HG02623 (cell line): ENCODE results near the gene SSTR3.
A peak's percentile ranks its signal among the peaks of the same experiment; 100 is the strongest.
"Not testable (repeated sequence)": the region's sequence is repeated elsewhere in the genome, so short reads cannot be mapped to it uniquely, and the experiment has no call there.

Experiments used
- ATAC-seq: cut with Tn5 transposase; IDR thresholded peaks from one replicate; pipeline ENCODE4 v1.9.1; 2021; ENCODE audit warnings: moderate library complexity; ENCODE audit not compliant: unreplicated experiment

Gene SSTR3

GRCh38 chr22:37212174-37212906 is at the start of gene SSTR3:
Gene SSTR3 (minus strand): TSS chr22:37212477. CDS start chr22:37207803, 4,674 bp downstream.
- ATAC-seq = no peak

- ATAC-seq = no peak
Measured at GRCh38 chr22:37260901-37261336, 48.6 kb upstream of the SSTR3 start.

GRCh38 chr22:37260155-37260795 is 48.0 kb upstream of the SSTR3 start:
- no peak for ATAC-seq

- no peak for ATAC-seq
Measured at GRCh38 chr22:37259540-37260029, 47.3 kb upstream of the SSTR3 start.

- no peak for ATAC-seq
Measured at GRCh38 chr22:37258753-37259401, 46.6 kb upstream of the SSTR3 start.

GRCh38 chr22:37258005-37258752 is 45.9 kb upstream of the SSTR3 start:
- no peak for ATAC-seq

- ATAC-seq = no peak
Measured at GRCh38 chr22:37256075-37256726, 43.9 kb upstream of the SSTR3 start.

GRCh38 chr22:37255558-37256006 is 43.3 kb upstream of the SSTR3 start:
- ATAC-seq = no peak

- no peak for ATAC-seq
Measured at GRCh38 chr22:37254867-37255233, 42.6 kb upstream of the SSTR3 start.

GRCh38 chr22:37254209-37254866 is 42.1 kb upstream of the SSTR3 start:
- no peak for ATAC-seq

GRCh38 chr22:37253126-37253660 is 40.9 kb upstream of the SSTR3 start:
- ATAC-seq = no peak

- ATAC-seq = not testable (repeated sequence)
Measured at GRCh38 chr22:37251836-37252235, 39.6 kb upstream of the SSTR3 start.

- no peak for ATAC-seq
Measured at GRCh38 chr22:37249986-37250385, 37.7 kb upstream of the SSTR3 start.

GRCh38 chr22:37248251-37248650 is 36.0 kb upstream of the SSTR3 start:
- ATAC-seq = no peak

- ATAC-seq = no peak
Measured at GRCh38 chr22:37245740-37246139, 33.5 kb upstream of the SSTR3 start.

- peak; percentile 31 for ATAC-seq
Measured at GRCh38 chr22:37244922-37245722, 32.8 kb upstream of the SSTR3 start.

- peak; percentile 41 for ATAC-seq
Measured at GRCh38 chr22:37244114-37244921, 32.0 kb upstream of the SSTR3 start, which contains the start of gene RAC2. Gene RAC2 (minus strand): TSS chr22:37244269. CDS start chr22:37244148, 121 bp downstream.
